HEK293 (cell line): ENCODE measurements around the gene DDX47.

Source experiments
- CTCF ChIA-PET: fragments of 350-600 bp; formaldehyde crosslinking; extraction: SDS; loops from one replicate; lab custom pipeline; 2021; ENCODE audit warnings: antibody characterized with exemption; lab: Yijun Ruan, JAX
- POLR2A ChIA-PET: fragments of 300-600 bp; formaldehyde crosslinking; extraction: SDS; loops from one replicate; lab custom pipeline; 2020; ENCODE audit warnings: antibody characterized with exemption, inconsistent platforms; lab: Yijun Ruan, JAX
- H3K27ac ChIP-seq: fragments of 200-500 bp; sonication (Bioruptor generic); 2 replicates; pipeline ENCODE4 v1.5.1; 2014; ENCODE audit warnings: low read depth, low read length, control low read depth, inconsistent platforms; ENCODE audit errors: extremely low read depth
- H3K36me3 ChIP-seq, 2 experiments: fragments of 200-500 bp in 1 of 2; sonication (Bioruptor generic) in 1 of 2; 1 replicate in 1 of 2; 2 replicates in 1 of 2; pipeline ENCODE4 v1.5.1; 2014 to 2017; ENCODE audit warnings: inconsistent platforms in 2 of 2, low read length in 2 of 2; ENCODE audit not compliant: control insufficient read depth in 2 of 2, insufficient read depth in 1 of 2
- H3K4me1 ChIP-seq: fragments of 200-500 bp; sonication (Bioruptor generic); 2 replicates; pipeline ENCODE4 v1.5.1; 2014; ENCODE audit warnings: mild to moderate bottlenecking, low read length, inconsistent platforms; ENCODE audit not compliant: control insufficient read depth, insufficient read depth
- H3K4me3 ChIP-seq: 2 replicates; pipeline ENCODE4 v1.5.1; 2011; ENCODE audit warnings: low read depth, mild to moderate bottlenecking, control low read depth, low read length, moderate library complexity
- H3K9me3 ChIP-seq: fragments of 200-500 bp; sonication (Bioruptor generic); 2 replicates; pipeline ENCODE4 v1.5.1; 2014; ENCODE audit warnings: low read depth, low read length, inconsistent platforms; ENCODE audit not compliant: control insufficient read depth, insufficient read depth
- FEZF1 ChIP-seq: fragments of 450-650 bp; formaldehyde crosslinking; IDR thresholded peaks from 2 replicates; pipeline ENCODE4 v1.5.1; 2016; ENCODE audit warnings: missing biosample characterization, missing genetic modification characterization
- GLIS1 ChIP-seq: fragments of 450-650 bp; formaldehyde crosslinking; IDR thresholded peaks from 2 replicates; pipeline ENCODE4 v1.5.1; 2016; ENCODE audit warnings: missing biosample characterization, missing genetic modification characterization
- HOXD13 ChIP-seq: sonication (generic); formaldehyde crosslinking; IDR thresholded peaks from 2 replicates; pipeline ENCODE4 v1.8.0; 2022; ENCODE audit warnings: missing genetic modification reagents, borderline replicate concordance
- OSR2 ChIP-seq: fragments of 450-650 bp; formaldehyde crosslinking; IDR thresholded peaks from 2 replicates; pipeline ENCODE4 v1.5.1; 2016; ENCODE audit warnings: missing biosample characterization, missing genetic modification characterization
- SP7 ChIP-seq: fragments of 450-650 bp; formaldehyde crosslinking; IDR thresholded peaks from 2 replicates; pipeline ENCODE4 v1.5.1; 2016; ENCODE audit warnings: missing biosample characterization, missing genetic modification characterization
- ZBTB10 ChIP-seq: fragments of 450-650 bp; formaldehyde crosslinking; IDR thresholded peaks from 2 replicates; pipeline ENCODE4 v1.5.1; 2016; ENCODE audit warnings: missing biosample characterization, missing genetic modification characterization
- ZBTB20 ChIP-seq: fragments of 450-650 bp; formaldehyde crosslinking; IDR thresholded peaks from 2 replicates; pipeline ENCODE4 v1.5.1; 2016; ENCODE audit warnings: missing biosample characterization, missing genetic modification characterization
- ZBTB21 ChIP-seq: fragments of 450-650 bp; formaldehyde crosslinking; IDR thresholded peaks from 2 replicates; pipeline ENCODE4 v1.5.1; 2017; ENCODE audit warnings: missing biosample characterization, missing genetic modification characterization
- ZBTB6 ChIP-seq: fragments of 450-650 bp; formaldehyde crosslinking; IDR thresholded peaks from 2 replicates; pipeline ENCODE4 v1.5.1; 2017; ENCODE audit warnings: missing biosample characterization, missing genetic modification characterization
- ZNF157 ChIP-seq: fragments of 450-650 bp; formaldehyde crosslinking; IDR thresholded peaks from 2 replicates; pipeline ENCODE4 v1.5.1; 2016; ENCODE audit warnings: missing biosample characterization, missing genetic modification characterization
- ZNF223 ChIP-seq: fragments of 450-650 bp; formaldehyde crosslinking; IDR thresholded peaks from 2 replicates; pipeline ENCODE4 v1.5.1; 2016; ENCODE audit warnings: missing biosample characterization, missing genetic modification characterization
- ZNF362 ChIP-seq: fragments of 450-650 bp; formaldehyde crosslinking; IDR thresholded peaks from 2 replicates; pipeline ENCODE4 v1.5.1; 2016; ENCODE audit warnings: missing biosample characterization, missing genetic modification characterization
- ZNF48 ChIP-seq: fragments of 450-650 bp; formaldehyde crosslinking; IDR thresholded peaks from 2 replicates; pipeline ENCODE4 v1.5.1; 2016; ENCODE audit warnings: missing biosample characterization, missing genetic modification characterization
- ZNF529 ChIP-seq: fragments of 450-650 bp; formaldehyde crosslinking; IDR thresholded peaks from 2 replicates; pipeline ENCODE4 v1.5.1; 2017; ENCODE audit warnings: missing genetic modification characterization, missing biosample characterization; ENCODE audit not compliant: insufficient replicate concordance
- ZNF555 ChIP-seq: fragments of 450-650 bp; formaldehyde crosslinking; conservative IDR thresholded peaks from 2 replicates; pipeline ENCODE4 v1.5.1; 2017; ENCODE audit warnings: missing biosample characterization, mild to moderate bottlenecking, missing genetic modification characterization, inconsistent platforms
- ZNF585B ChIP-seq: fragments of 450-650 bp; formaldehyde crosslinking; IDR thresholded peaks from 2 replicates; pipeline ENCODE4 v1.5.1; 2016; ENCODE audit warnings: missing biosample characterization, missing genetic modification characterization
- ZNF629 ChIP-seq: fragments of 450-650 bp; formaldehyde crosslinking; IDR thresholded peaks from 2 replicates; pipeline ENCODE4 v1.5.1; 2017; ENCODE audit warnings: missing biosample characterization, missing genetic modification characterization
- ZNF658 ChIP-seq: fragments of 450-650 bp; formaldehyde crosslinking; IDR thresholded peaks from 2 replicates; pipeline ENCODE4; 2016; ENCODE audit warnings: missing biosample characterization, missing genetic modification characterization
- ZNF704 ChIP-seq: fragments of 450-650 bp; formaldehyde crosslinking; IDR thresholded peaks from 2 replicates; pipeline ENCODE4 v1.5.1; 2016; ENCODE audit warnings: missing biosample characterization, missing genetic modification characterization
- ZNF843 ChIP-seq: fragments of 450-650 bp; formaldehyde crosslinking; IDR thresholded peaks from 2 replicates; pipeline ENCODE4 v1.5.1; 2016; ENCODE audit warnings: missing biosample characterization, missing genetic modification characterization
- ZXDB ChIP-seq: fragments of 450-650 bp; formaldehyde crosslinking; IDR thresholded peaks from 2 replicates; pipeline ENCODE4 v1.5.1; 2016; ENCODE audit warnings: missing biosample characterization, missing genetic modification characterization
- TF ChIP-seq, protein P1 (sequence below): fragments of 450-650 bp; formaldehyde crosslinking; IDR thresholded peaks from 2 replicates; pipeline ENCODE4 v1.5.1; 2016; ENCODE audit warnings: missing biosample characterization, missing genetic modification characterization
- TF ChIP-seq, protein P2 (sequence below): fragments of 450-650 bp; formaldehyde crosslinking; IDR thresholded peaks from 2 replicates; pipeline ENCODE4 v1.5.1; 2016; ENCODE audit warnings: missing biosample characterization, missing genetic modification characterization, borderline replicate concordance

The DDX47 gene

DNA sequence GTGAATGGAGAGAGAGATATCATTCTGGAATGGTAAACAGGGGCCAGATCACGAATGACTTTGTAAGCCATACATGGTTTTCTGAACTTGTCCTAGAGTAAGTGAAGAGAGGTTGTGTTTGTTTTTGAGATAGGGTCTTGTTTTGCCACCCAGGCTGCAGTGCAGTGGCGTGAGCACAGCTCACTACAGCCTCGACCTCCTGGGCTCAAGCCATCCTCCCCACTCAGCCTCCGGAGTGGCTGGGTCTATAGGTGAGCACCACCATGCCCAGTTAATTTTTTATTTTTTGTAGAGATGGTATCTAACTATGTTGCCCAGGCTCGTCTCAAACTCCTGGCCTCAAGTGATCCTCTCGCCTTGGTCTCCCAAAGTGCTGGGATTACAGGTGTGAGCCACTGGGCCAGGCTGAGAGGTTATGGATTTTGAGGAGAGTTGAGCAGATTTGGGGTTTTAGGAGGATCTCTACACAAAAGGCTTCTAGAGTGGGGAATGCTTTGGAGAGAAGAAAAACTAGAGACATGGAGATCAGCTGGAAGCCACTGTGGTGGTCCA is 58.5 kb downstream of the DDX47 start (continued):
- TF ChIP-seq ZNF223 (tag by site-specific recombination) (no peak), ZNF48 (tag by site-specific recombination) (no peak)

DNA sequence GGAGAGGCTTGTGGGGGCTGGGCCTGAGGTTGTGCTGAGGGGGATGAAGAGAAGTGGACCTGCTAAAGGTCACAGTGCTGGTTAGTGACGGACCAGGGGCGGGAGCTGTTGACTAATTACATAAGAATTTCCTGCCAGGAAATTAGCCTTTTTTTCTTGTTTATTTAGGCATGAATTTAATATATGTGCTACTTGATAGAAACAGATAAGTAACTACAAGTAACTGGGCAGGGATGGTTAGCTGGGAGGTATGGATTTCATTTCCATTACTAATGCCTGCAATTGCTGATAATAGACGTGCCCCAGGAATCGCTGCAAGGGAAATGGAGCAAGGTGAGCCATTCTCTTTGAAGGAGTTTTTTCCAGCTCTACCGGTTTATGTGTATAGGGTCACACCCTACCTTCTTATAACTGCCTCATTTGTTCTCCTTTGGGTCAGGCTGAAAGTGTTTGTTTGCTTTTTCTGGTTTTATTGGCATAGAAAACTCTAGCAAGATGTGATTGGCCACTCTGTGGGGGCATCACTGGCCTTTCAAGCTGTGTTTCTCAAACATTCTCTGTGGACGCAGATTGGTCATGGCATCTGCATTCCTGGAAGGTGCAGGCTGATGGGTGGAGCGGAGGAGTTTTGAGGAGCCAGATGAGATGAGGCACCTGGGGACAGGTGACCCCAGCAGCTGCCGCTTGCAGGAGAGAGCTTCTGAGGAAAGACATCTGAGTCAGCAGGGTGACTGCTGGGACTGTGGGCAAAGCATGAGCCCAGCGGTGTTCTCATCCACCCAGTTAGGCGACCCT is 59.2 kb downstream of the DDX47 start:
- POLR2A ChIA-PET, result interaction anchor here (0.5 to 3.3 kb wide), 7 partner anchors 12 to 72 kb away, joined by 3 to 24 read pairs (median 5); partner anchors contain the start of gene GPRC5A
- CTCF ChIA-PET, result interaction anchor here (0.6 to 2.3 kb wide), 5 partner anchors 15 to 85 kb away, joined by 3 to 7 read pairs (median 4); partner anchors contain the start of gene GPRC5A
- Histone ChIP-seq H3K4me1 (peaks cover 20% of the 10 kb centered on the region), H3K36me3 (no peaks in the 10 kb centered on the region), H3K9me3 (no peaks in the 10 kb centered on the region), H3K27ac (no peak overlapping the region), H3K4me3 (no peak overlapping the region)
- TF ChIP-seq, protein P1, sequence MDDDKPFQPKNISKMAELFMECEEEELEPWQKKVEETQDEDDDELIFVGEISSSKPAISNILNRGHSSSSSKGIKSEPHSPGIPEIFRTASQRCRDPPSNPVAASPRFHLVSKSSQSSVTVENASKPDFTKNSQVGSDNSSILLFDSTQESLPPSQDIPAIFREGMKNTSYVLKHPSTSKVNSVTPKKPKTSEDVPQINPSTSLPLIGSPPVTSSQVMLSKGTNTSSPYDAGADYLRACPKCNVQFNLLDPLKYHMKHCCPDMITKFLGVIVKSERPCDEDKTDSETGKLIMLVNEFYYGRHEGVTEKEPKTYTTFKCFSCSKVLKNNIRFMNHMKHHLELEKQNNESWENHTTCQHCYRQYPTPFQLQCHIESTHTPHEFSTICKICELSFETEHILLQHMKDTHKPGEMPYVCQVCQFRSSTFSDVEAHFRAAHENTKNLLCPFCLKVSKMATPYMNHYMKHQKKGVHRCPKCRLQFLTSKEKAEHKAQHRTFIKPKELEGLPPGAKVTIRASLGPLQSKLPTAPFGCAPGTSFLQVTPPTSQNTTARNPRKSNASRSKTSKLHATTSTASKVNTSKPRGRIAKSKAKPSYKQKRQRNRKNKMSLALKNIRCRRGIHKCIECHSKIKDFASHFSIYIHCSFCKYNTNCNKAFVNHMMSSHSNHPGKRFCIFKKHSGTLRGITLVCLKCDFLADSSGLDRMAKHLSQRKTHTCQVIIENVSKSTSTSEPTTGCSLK (tag by site-specific recombination), result no peak
- TF ChIP-seq ZBTB21 (tag by site-specific recombination) (no peak), ZNF157 (no peak), OSR2 (tag by site-specific recombination) (peak; percentile 74), GLIS1 (tag by site-specific recombination) (no peak), ZNF629 (tag by site-specific recombination) (peak; percentile 50; the same call in 1 of the 2 replicates), ZNF362 (no peak), HOXD13 (CRISPR knock-in tag) (peak; percentile 61), ZXDB (tag by site-specific recombination) (peak; percentile 46; the same call in 1 of the 2 replicates), ZBTB10 (tag by site-specific recombination) (no peak), ZBTB6 (tag by site-specific recombination) (no peak), ZNF843 (tag by site-specific recombination) (peak; percentile 27; the same call in 1 of the 2 replicates), FEZF1 (peak; percentile 92), ZNF529 (no peak), ZNF658 (tag by site-specific recombination) (no peak), ZBTB20 (no peak), ZNF585B (no peak), ZNF704 (no peak), ZNF555 (tag by site-specific recombination) (no peak), SP7 (tag by site-specific recombination) (0 out of 2 replicates have a peak, but pooled peaks have one; percentile 31)
- TF ChIP-seq, protein P2, sequence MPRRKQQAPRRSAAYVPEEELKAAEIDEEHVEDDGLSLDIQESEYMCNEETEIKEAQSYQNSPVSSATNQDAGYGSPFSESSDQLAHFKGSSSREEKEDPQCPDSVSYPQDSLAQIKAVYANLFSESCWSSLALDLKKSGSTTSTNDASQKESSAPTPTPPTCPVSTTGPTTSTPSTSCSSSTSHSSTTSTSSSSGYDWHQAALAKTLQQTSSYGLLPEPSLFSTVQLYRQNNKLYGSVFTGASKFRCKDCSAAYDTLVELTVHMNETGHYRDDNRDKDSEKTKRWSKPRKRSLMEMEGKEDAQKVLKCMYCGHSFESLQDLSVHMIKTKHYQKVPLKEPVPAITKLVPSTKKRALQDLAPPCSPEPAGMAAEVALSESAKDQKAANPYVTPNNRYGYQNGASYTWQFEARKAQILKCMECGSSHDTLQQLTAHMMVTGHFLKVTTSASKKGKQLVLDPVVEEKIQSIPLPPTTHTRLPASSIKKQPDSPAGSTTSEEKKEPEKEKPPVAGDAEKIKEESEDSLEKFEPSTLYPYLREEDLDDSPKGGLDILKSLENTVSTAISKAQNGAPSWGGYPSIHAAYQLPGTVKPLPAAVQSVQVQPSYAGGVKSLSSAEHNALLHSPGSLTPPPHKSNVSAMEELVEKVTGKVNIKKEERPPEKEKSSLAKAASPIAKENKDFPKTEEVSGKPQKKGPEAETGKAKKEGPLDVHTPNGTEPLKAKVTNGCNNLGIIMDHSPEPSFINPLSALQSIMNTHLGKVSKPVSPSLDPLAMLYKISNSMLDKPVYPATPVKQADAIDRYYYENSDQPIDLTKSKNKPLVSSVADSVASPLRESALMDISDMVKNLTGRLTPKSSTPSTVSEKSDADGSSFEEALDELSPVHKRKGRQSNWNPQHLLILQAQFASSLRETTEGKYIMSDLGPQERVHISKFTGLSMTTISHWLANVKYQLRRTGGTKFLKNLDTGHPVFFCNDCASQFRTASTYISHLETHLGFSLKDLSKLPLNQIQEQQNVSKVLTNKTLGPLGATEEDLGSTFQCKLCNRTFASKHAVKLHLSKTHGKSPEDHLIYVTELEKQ (tag by site-specific recombination), result 0 out of 2 replicates have a peak, but pooled peaks have one; percentile 44
